Umbilical cord (tissue), 2 donors: ENCODE measurements around the gene NTHL1. TPM values are rescaled to one million over a fixed set of nuclear protein-coding genes. Genes with fewer than 3 reads are reported as not detected.

ENCODE experiments used
- DNase-seq: peaks from one replicate; pipeline ENCODE4 v3.0.0-alpha.2; 2015; ENCODE audit warnings: low spot score
- total RNA-seq: library from RNA; depleted of rRNA; stranded (reverse); fragments of >200 nt; gene quantifications from one replicate; pipeline ENCODE4 v1.2.3, GENCODE V29; 2014; ENCODE audit warnings: low replicate concordance; ENCODE audit not compliant: insufficient read depth

Gene NTHL1
- total RNA-seq, 1 donor from 2014 or later: 10.4 TPM

DNA sequence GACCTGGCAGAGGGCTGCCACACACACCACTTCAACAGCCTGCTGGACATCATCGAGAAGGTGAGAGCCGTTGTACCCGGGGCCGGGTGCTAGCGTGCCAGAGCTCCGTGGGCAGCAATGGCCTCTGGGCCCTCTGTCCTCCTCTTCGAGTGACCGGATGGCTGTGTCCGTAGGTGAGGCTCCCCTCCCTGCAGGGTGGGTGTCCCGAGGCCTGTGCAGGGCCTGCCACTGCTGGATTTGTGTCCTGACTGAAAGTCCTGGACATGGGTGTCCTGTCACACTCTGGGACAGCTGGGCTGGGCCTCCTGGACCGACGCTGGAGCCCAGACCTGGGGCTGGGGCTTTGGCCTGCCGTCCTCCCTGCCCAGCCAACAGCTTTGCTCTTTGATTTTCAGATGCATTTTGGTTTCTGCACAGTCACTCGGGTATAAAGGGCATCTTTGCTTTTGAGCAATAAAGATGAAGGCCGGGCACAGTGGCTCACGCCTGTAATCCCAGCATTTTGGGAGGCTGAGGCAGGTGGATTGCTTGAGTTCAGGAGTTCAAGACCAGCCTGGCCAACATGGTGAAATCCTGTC lies 16.8 kb upstream of the NTHL1 start:
- no peak for DNase-seq

DNA sequence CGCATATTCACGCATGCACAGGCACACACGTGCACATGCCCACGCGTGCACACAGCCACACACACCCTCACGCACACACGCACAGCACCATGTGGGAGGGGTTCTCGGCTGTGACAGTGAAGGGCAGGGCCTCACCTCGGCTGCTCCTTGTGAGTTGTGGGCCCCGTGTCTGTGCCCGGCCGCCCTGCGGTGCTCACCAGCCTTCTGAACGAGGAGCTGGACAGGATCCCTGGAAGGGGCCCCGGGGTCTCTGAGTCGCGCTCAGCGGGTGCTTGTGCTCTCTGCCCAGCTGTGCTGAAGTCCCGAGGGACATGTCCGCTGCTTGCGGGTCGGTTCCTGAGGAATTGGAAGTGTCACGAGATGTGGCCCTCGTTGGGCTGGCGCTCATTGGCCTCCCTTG lies 16.2 kb upstream of the NTHL1 start:
- no peak for DNase-seq

DNA sequence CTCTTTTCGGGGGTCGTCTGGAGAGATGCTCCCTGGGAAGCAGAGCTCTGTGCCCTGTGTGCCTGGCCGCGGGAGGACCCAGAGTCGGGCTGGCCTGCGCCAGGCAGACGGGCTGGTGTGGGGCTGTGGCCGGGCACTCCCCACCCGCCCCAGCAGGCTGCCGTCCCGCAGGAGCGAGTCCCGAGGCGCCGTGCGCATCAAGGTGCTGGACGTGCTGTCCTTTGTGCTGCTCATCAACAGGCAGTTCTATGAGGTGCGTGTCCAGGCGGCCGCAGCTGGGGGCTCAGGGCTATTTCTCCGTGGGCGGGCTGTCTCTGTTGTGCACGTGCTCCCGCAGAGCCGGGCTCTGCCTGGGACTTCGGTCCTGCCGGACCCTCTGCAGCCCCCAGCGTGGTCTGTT lies 15.2 kb upstream of the NTHL1 start:
- no peak for DNase-seq

DNA sequence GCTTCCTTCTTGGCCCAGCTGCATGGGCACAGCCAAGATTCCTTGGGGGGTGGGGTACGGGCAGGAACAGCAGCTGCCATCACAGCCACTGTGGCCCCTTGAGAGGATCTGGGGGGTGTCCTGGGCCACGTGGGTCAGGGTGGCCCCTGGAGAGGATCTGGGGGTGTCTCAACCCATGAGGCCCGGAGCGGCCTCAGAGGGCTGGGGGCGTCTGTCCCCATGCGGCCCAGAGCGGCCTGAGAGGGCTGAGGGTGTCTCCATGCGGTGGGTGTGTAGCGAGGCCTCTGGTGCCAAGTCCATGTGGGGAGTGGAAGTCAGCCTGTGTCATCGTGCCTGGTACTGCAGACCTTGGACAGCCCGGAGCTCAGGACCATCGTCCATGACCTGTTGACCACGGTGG lies 13.9 kb upstream of the NTHL1 start:
- no peak for DNase-seq

DNA sequence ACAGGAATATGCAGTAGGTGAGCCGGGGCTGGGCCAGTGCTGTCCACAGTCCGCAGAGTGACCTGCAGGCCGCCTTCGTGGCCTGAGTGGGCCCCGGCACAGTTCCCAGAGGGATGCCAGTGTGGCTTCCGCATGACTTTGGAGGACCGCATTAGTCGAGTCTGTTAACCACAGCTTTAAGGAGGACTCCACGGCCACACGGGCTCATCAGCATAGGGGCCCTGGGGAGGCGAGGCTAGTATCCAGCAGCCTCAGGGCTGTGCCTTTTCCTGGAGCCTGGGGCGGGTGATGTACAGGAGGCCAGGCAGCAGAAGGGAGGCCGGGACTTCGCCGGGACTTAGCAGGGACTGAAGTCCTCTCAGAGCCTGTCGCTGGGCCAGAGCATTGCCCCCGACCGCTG lies 13.4 kb upstream of the NTHL1 start:
- no peak for DNase-seq

DNA sequence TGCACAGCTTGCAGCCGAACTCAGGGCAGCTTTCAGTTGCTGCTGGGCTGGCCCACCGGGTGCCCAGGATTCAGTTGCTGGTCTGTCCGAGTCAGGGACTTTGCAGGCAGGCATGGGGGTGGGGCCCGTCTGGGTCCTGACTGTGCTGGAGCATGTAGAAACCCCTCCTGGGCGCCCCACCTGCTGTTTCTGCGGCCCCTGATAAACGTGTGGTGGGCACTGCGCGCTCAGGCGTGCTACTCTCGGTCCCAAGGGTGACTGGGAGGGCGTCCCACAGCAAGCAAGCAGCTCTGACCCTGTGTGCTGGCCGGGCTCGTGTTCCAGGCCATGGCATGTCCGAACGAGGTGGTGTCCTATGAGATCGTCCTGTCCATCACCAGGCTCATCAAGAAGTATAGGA lies 12.7 kb upstream of the NTHL1 start:
- DNase-seq: no peak

DNA sequence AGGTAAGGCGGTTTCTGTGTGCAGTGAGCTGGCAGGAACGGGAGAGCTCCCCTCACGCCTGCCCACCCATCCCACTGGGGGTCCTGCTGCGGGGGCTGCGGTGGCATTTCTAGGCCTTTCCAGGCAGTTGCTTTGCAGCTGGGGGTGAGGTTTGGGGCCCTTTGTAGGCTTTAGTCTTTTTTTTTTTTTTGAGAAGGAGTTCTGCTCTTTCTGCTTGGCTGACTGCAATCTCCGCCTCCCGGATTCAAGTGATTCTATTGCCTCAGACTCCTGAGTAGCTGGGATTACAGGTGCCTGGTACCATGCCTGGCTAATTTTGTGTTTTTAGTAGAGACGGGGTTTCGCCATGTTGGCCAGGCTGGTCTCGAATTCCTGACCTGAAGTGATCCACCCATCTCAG lies 11.2 kb upstream of the NTHL1 start:
- no peak for DNase-seq

DNA sequence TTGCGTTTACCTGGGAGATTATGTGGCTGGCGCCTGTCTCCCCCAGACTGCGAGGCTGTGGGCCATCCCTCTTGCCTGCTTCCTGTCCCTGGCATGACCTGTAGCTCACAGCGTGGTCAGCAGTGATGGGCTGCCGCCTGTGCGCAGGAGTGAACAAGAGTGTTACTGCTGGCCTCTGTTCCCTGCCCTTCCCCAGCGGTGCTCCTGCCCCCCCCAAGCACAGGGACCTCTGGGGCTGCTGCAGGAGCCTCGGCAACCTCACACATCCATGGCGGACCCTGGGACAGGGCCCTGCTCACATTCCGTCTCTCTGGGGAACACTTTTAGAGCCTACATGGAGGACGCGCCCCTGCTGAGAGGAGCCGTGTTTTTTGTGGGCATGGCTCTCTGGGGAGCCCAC lies 10.8 kb upstream of the NTHL1 start:
- no peak for DNase-seq

DNA sequence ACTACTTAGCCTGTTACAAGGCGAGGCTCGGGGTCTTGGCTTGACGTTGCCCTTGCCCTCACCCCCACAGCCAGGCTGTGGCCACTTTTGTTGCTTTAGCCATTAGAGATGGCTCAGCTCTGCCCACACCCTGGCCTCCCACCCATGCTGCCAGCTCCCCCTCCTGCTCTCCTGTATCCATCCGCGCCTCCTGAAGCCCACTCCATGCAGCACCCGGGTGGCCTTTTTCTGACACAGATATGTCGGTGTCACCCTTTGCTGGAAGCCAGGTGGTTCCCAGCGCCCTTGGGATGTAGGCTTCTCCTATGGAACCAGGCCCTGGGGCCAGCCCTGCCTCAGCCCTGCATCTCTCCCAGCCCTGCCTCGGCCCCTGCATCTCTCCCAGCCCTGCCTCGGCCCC lies 9.8 kb upstream of the NTHL1 start:
- DNase-seq: no peak

DNA sequence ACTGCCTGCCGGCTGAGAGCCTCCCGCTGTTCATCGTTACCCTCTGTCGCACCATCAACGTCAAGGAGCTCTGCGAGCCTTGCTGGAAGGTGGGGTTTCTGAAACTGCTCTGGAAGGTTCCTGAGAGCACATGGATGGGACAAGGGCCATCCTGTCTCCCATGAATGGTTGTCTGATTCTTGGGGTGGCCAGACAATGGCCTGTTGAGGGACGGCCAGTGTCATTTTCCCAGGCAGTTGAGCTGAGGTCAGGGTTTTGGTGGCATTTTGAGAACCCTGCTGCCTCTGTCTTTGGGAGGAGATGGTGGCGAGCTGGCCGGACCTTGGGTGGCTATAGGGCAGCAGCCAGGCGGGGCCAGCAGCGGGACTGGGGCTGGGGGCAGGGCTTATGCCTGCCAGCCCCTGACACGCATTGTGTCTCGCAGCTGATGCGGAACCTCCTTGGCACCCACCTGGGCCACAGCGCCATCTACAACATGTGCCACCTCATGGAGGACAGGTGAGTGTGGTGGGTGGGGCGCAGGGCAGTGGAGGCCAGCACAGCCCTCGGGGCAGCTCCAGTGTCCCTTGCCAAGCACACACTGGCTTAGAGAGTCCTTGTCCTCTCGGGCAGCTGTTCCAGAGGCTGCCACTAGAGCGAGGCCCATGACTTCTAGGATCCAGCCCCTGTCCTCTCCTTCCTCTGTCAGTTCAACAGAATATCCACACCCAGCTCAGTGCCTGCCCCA lies 9.2 kb upstream of the NTHL1 start:
- DNase-seq: no peak

DNA sequence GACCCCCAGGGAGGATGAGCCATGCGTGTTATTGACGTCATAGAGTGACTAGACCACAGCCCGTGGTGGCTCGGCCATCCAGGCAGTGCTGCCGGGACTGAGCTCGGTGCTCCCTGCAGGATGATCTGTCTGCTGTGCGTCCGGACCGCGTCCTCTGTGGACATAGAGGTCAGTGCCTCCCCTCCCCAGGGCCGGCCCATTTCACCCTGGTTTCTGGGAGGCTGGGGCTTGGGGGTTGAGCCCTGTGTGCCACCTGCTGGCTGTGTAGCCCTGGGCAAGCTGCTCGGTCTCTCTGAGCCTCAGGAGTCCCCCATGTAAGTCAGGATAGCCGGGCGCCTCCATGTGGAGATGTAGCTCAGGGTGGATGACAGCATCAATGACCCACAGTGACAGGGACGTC lies 8.4 kb upstream of the NTHL1 start:
- DNase-seq: no peak

DNA sequence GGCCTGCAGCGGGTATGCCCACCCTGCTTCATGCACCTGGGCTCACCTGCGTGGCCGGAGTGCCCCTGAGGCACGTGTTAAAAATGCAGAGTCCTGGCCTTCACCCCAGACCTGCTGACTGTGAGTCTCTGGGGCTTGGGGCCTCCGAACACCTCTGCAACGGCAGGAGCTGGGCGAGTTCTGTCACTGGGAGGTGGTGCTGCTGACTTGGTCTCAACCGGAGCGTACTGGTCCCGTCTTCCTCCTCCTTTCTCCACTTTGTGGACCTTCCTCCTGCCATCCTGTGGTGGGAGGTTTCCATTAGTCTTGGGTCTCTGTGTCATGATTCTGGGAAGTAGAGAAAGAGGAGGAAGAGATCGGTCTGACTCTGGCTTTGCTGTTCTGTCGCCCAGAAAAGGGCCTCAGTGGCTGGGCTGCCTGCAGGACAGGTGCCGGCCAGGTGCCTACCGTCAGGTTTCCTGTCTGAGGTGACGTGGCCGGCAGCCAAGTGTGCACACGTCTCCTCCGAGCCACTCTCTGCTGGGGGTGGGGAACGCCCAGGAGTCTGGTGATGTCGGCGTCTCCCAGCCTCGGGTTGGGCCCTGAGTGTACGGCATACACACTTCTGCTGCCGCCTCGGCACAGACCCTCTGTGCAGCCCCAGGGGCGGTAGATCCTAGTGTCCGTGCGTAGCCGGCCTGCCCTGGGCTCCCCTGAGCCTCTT lies 7.1 kb upstream of the NTHL1 start:
- DNase-seq: no peak

DNA sequence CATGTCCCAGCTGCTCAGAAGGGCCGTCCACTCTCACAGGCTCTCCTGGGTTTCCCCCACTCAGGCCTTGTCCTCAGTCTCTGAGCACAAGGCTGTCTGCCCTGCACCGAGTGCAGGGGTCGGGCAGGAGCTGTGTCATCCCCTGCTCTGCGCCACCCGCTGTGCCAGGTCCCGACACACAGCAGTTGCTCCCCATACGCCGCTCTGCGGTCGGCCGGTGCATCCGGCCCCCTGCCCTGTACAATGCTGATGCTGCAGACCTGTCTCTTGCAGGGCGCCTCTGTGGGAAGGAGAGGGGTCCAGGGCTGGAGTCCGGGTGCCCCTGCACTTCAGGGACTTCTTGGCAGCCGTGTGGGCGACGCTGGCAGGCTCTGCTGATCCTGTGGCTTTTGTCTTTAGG lies 6.3 kb upstream of the NTHL1 start:
- no peak for DNase-seq

DNA sequence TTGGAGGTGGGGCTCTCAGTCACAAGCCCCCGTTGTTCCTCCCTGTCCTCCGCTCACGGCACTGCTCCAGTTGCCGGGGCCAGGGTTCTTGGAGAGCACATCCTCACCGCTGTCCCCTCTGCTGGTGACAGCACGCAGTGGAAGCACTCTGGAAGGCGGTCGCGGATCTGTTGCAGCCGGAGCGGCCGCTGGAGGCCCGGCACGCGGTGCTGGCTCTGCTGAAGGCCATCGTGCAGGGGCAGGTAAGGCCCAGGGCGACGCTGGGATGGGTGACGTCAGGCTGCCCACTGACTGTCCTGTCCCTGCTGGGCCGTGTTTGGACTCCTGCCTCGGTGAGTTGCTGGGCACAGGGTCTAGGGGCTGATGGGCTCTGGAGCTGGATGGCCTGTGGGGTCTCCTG lies 5.6 kb upstream of the NTHL1 start:
- DNase-seq: no peak

DNA sequence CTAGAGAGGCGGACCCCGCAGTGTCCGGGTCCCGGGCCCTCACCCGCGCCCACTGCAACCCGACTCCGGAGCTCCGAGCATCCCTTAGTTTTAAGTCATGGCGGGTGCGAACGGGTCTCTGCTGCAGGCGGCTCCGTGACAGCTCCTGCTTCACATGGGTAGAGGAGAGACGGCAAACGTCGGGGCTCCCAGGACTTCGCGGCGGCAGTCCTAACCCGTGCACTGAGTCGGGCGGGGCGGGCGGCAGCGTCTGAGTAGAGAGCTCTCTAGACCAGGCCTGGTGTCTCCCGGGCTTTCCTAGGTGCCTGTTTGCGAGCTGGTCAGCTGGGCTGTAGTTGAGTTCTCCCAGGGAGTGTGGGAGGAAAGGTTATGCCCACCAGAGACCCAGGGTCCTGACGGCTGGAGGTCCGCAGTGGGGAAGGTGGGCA lies 496 bp upstream of the NTHL1 start:
- no peak for DNase-seq

DNA sequence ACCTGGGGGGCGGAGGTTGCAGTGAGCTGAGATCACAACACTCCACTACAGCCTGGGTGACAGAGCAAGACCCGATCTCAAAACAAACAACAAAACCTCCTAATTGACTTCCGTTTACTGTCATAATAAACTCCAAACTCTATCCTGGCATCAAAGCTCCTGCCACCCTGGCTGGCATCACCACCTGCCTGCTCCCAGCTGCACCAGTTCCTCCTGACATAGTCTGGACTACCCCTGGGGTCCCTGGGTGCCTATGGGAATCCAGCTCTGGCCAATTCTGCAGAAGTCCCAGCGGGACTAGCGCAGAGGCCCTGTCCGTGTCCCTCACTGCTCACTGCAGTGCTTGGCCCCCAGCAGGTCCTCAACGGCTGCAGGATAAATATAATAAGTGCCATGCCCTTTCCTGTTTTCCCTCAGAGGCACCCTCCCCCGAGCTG lies 723 bp downstream of the NTHL1 start:
- no peak for DNase-seq

DNA sequence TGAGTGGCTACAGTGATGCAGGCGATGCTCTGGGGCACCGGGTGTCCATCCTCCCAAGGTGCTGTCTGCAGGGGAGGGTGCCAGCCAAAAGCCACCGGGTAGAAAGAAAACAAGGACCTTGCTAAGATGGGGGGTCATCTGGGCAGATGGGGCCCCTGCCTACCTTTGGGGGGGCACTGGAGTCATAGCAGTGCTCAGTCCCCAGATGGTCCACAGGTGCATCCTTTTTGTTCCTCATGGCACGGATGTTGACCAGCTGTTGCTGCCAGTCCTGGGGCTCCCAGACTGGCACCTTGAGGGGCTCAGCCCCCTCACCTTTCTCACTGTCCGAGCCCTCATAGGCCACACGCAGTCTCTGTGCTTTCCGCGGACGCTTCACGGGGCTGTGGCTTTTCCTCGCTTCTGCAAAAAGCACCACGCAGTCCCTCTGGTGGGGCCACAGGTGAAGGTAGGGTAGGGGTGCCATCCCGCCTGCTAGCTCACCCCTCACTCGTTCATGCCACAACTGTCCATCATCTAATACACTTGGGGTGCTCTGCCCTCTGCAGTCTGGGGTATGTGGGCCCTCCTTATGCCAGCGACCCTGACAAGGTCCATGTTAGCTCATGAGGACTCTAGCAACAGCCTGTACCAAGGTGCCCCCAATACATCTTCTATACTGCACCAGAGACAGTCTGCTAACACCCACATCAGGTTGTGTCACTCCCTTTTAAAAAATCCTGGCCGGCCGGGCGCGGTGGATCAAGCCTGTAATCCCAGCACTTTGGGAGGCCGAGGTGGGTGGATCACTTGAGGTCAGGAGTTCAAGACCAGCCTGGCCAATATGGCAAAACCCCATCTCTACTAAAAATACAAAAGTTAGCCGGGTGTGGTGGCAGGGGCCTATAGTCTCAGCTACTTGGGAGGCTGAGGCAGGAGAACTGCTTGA lies 1.4 kb downstream of the NTHL1 start:
- no peak for DNase-seq

DNA sequence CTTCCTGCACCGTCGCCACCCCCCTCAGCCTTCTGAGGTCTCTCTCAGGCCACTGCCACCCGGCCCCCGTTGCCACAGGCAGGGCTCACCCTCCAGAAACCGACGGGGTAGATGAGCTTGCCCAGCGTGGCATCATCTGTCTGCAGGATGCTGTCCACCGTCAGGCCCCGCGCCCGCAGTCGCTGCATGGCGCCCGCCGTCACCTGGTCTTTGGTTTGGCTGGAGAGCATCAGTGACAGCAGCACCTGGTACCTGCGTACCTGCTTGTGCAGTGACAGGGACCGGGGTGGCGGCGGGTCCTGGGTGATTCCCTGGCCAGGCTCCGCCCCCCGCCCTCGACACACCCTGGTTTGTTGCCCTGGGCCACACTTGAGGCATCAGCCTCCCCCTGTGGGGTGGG lies 3.1 kb downstream of the NTHL1 start:
- DNase-seq: no peak

DNA sequence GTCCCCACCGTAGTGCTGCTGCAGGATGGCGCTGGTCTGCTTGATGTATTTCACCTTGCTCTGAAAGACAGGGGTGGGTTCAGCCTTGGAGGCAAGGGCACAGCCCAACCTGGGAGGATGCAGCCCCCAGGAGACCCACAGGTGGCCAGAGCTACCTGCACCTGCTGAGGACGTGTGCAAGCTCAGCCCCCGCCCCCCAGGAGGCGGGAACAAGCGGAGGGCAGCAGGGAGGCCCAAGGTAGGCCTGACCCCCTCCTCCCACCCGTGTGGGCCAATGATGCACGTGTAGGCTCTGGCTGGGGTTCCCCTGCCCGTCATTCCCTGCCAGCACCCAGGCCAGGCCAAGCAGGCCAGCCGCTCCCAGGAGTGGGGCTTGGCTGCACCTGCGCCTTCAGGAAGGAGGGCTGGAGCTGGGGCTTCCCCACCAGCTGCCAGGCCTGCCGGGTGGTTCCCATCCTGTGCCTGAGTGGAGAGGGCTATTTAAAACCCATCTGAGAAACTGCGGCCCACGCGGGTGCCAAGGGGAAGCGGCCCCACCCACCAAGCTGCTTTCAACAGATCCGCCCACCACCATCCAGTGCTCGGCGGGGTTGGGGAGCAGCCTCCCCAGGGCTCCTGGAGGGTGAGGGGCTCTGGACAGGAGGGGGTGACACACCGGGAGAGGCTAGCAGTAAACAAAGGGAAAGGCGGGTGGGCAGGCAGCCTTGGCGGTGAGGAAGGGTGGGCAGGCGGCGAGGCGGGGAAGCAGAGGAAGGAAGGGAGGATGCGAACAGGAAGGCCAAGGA lies 3.8 kb downstream of the NTHL1 start:
- peak; percentile 41 for DNase-seq

DNA sequence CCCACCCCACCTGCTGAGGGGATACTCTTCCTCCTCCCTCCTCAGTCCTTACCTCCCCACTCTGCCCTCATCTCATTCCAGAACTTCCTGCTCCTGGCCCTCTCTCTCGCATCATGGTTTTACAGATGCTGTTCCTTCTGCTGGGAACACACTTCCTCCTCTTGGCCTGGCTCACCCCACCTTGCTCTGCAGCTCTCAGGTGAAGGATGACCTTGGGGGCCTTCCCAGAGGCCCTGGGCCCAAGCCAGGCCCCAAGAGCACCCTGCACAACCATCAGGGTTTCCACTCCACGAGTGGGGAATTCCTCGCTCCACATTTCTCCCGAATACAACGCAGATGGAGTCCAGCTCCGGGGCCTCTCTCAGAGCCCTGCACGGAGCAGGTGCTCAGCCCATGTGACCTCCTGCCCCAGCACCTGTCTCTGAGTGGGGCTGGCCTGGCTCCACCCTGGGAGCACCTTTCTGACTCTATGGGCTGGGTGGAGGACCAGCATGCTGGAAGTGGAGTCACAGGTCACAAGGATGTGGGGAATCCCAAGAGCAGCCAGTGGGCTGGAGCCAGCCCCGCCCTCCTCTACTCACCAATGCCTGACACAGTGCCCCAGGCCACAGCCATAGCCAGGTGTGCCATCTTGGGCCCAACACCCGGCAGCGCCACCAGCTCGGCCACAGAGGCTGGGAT lies 4.5 kb downstream of the NTHL1 start:
- DNase-seq: no peak
